K562 (cell line): ENCODE measurements around the gene SGO1. TPM values are rescaled to one million over a fixed set of nuclear protein-coding genes. Genes with fewer than 3 reads are reported as not detected.

Experiments used
- BCOR ChIP-seq: fragments of 450-650 bp; IDR thresholded peaks from 2 replicates; pipeline ENCODE4 v1.6.1; 2016
- KAT7 ChIP-seq: sonication (generic); formaldehyde crosslinking; IDR thresholded peaks from 2 replicates; pipeline ENCODE4 v1.8.0; 2022; ENCODE audit warnings: missing genetic modification reagents, mild to moderate bottlenecking, borderline replicate concordance
- ZNF263 ChIP-seq: sonication (generic); formaldehyde crosslinking; IDR thresholded peaks from 2 replicates; pipeline ENCODE4 v1.8.0; 2022; ENCODE audit warnings: mild to moderate bottlenecking, missing genetic modification reagents, borderline replicate concordance
- polyA plus RNA-seq, 8 experiments: library from polyadenylated mRNA; depleted of rRNA in 4 of 8; stranded (reverse) in 5 of 8; unstranded in 3 of 8; fragments of >200 nt; fragmentation: Nextera tagmentation in 2 of 8; fragmentation: Illumina TruSeq in 1 of 8; extraction: Ambion mirVana in 2 of 8; extraction: Trizol in 1 of 8; gene quantifications; 2 replicates each; pipeline versions ENCODE4 v1.2.1 to v1.2.3, GENCODE V29; 2011 to 2014; ENCODE audit warnings: inconsistent platforms in 1 of 8, missing spikeins in 1 of 8
- total RNA-seq, 7 experiments: library from RNA; depleted of rRNA in 6 of 7; stranded (reverse); fragments of >200 nt in 6 of 7; fragmentation: Illumina TruSeq in 2 of 7; extraction: Trizol in 2 of 7; gene quantifications; 2 replicates each; pipeline versions ENCODE4 v1.2.1 to v1.2.3, GENCODE V29; 2011 to 2021; ENCODE audit warnings: low replicate concordance in 1 of 7
- TF ChIP-seq, protein P1 (sequence below), 2 experiments: fragments of 450-650 bp in 1 of 2; sonication (generic) in 1 of 2; formaldehyde crosslinking in 1 of 2; IDR thresholded peaks; 2 replicates each; pipeline versions ENCODE4 v1.7.1 to v1.9.0; 2016 to 2022; ENCODE audit warnings: inconsistent platforms in 1 of 2, mild to moderate bottlenecking in 1 of 2, missing genetic modification reagents in 1 of 2
- TF ChIP-seq, protein P2 (sequence below): sonication (generic); formaldehyde crosslinking; IDR thresholded peaks from 2 replicates; pipeline ENCODE4 v1.4.0; 2020; ENCODE audit warnings: mild to moderate bottlenecking, missing genetic modification reagents

SGO1 gene
- total and polyA plus RNA-seq, 9 of the 15 experiments (the other 6 are each of a cell fraction or from before 2014, with no cell fraction given) = 13.7 to 57.3 (median 28.2) TPM

DNA sequence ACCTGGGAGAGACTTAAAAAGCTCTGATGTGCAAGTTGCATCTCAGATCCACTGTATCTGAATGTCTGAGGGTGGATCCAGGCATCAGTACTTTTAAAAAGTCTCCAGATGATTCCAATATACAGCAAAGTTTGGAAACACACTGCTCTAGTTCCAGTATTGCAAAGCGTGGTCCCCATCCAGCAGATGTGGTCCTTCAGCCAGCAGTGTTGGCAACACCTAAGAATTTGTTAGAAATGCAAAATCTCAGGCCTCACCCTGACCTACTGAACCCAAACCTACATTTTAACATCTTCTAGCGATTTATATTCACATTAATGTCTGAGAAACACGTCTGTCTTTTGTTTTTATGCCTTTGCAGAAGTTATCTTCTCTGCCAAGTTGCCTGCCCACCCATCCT is 32.2 kb upstream of the SGO1 start (continued):
- TF ChIP-seq, protein P1, sequence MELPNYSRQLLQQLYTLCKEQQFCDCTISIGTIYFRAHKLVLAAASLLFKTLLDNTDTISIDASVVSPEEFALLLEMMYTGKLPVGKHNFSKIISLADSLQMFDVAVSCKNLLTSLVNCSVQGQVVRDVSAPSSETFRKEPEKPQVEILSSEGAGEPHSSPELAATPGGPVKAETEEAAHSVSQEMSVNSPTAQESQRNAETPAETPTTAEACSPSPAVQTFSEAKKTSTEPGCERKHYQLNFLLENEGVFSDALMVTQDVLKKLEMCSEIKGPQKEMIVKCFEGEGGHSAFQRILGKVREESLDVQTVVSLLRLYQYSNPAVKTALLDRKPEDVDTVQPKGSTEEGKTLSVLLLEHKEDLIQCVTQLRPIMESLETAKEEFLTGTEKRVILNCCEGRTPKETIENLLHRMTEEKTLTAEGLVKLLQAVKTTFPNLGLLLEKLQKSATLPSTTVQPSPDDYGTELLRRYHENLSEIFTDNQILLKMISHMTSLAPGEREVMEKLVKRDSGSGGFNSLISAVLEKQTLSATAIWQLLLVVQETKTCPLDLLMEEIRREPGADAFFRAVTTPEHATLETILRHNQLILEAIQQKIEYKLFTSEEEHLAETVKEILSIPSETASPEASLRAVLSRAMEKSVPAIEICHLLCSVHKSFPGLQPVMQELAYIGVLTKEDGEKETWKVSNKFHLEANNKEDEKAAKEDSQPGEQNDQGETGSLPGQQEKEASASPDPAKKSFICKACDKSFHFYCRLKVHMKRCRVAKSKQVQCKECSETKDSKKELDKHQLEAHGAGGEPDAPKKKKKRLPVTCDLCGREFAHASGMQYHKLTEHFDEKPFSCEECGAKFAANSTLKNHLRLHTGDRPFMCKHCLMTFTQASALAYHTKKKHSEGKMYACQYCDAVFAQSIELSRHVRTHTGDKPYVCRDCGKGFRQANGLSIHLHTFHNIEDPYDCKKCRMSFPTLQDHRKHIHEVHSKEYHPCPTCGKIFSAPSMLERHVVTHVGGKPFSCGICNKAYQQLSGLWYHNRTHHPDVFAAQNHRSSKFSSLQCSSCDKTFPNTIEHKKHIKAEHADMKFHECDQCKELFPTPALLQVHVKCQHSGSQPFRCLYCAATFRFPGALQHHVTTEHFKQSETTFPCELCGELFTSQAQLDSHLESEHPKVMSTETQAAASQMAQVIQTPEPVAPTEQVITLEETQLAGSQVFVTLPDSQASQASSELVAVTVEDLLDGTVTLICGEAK (IDR thresholded peaks at IDR 0.05) = no peak
- TF ChIP-seq, protein P1 (CRISPR knock-in tag; IDR thresholded peaks at IDR 0.05) = no peak
- TF ChIP-seq KAT7 (CRISPR knock-in tag) (no peak), ZNF263 (CRISPR knock-in tag) (no peak), BCOR (no peak)
- TF ChIP-seq, protein P2, sequence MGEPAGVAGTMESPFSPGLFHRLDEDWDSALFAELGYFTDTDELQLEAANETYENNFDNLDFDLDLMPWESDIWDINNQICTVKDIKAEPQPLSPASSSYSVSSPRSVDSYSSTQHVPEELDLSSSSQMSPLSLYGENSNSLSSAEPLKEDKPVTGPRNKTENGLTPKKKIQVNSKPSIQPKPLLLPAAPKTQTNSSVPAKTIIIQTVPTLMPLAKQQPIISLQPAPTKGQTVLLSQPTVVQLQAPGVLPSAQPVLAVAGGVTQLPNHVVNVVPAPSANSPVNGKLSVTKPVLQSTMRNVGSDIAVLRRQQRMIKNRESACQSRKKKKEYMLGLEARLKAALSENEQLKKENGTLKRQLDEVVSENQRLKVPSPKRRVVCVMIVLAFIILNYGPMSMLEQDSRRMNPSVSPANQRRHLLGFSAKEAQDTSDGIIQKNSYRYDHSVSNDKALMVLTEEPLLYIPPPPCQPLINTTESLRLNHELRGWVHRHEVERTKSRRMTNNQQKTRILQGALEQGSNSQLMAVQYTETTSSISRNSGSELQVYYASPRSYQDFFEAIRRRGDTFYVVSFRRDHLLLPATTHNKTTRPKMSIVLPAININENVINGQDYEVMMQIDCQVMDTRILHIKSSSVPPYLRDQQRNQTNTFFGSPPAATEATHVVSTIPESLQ (CRISPR knock-in tag) = no peak
